Mononuclear cell (primary cell): ENCODE data around the gene TLE1. TPM values are rescaled to one million over a fixed set of nuclear protein-coding genes. Genes with fewer than 3 reads are reported as not detected.
A peak's percentile ranks its signal among the peaks of the same experiment; 100 is the strongest.
"Not testable (repeated sequence)": the region's sequence is repeated elsewhere in the genome, so short reads cannot be mapped to it uniquely, and the experiment has no call there.

Experiments
- H3K27me3 ChIP-seq: 2 replicates; pipeline ENCODE4 v1.6.0; 2011; ENCODE audit warnings: low read length, control low read depth; ENCODE audit not compliant: insufficient read depth
- H3K4me1 ChIP-seq: 2 replicates; pipeline ENCODE4 v1.5.1; 2011; ENCODE audit warnings: mild to moderate bottlenecking, low read length, control low read depth; ENCODE audit not compliant: insufficient read depth
- H3K4me3 ChIP-seq: 2 replicates; pipeline ENCODE4 v1.5.1; 2011; ENCODE audit warnings: mild to moderate bottlenecking, low read length, moderate library complexity
- H3K9me3 ChIP-seq: 2 replicates; pipeline ENCODE4 v1.5.1; 2011; ENCODE audit warnings: low read depth, mild to moderate bottlenecking, control low read depth, low read length
- total RNA-seq: library from RNA; depleted of rRNA; stranded (reverse); fragments of >200 nt; gene quantifications from one replicate; pipeline ENCODE4 v1.2.3, GENCODE V29; 2012

TLE1 gene
- total RNA-seq = 27.2 TPM

- H3K4me3 ChIP-seq = peak within 1 kb of the TSS; percentile 73
Measured at GRCh38 chr9:81689343-81690175, at the start of gene TLE1. TLE1 (minus strand) TSS chr9:81689547; CDS start chr9:81688240, 1,307 bp downstream.

GRCh38 chr9:81737871-81738507 is 48.6 kb upstream of the TLE1 start:
- no peaks in the 10 kb centered on the region for H3K27me3 ChIP-seq
- no peaks in the 10 kb centered on the region for H3K4me1 ChIP-seq
- H3K9me3 ChIP-seq = no peaks in the 10 kb centered on the region
- H3K4me3 ChIP-seq = no peak overlapping the region

More at GRCh38 chr9:81689343-81690175, at the start of gene TLE1:
- no peaks in the 10 kb centered on the region for H3K9me3 ChIP-seq
- peaks cover 26% of the 10 kb centered on the region for H3K27me3 ChIP-seq
- peaks cover 23% of the 10 kb centered on the region for H3K4me1 ChIP-seq

- H3K9me3 ChIP-seq, H3K4me1 ChIP-seq, H3K4me3 ChIP-seq, H3K27me3 ChIP-seq: not testable (repeated sequence)
Measured at GRCh38 chr9:81730498-81730897, 41.2 kb upstream of the TLE1 start.

GRCh38 chr9:81729135-81729534 is 39.8 kb upstream of the TLE1 start:
- Histone ChIP-seq H3K27me3 (no peaks in the 10 kb centered on the region), H3K9me3 (no peaks in the 10 kb centered on the region), H3K4me1 (no peaks in the 10 kb centered on the region), H3K4me3 (no peak overlapping the region)

GRCh38 chr9:81724242-81724889 is 35.0 kb upstream of the TLE1 start:
- Histone ChIP-seq H3K27me3 (no peaks in the 10 kb centered on the region), H3K4me3 (no peak overlapping the region), H3K4me1 (no peaks in the 10 kb centered on the region), H3K9me3 (no peaks in the 10 kb centered on the region)

GRCh38 chr9:81722277-81722676 is 32.9 kb upstream of the TLE1 start:
- H3K9me3 ChIP-seq = no peaks in the 10 kb centered on the region
- H3K4me1 ChIP-seq = no peaks in the 10 kb centered on the region
- H3K27me3 ChIP-seq = no peaks in the 10 kb centered on the region
- H3K4me3 ChIP-seq = no peak overlapping the region

- Histone ChIP-seq H3K27me3 (no peaks in the 10 kb centered on the region), H3K9me3 (no peaks in the 10 kb centered on the region), H3K4me1 (no peaks in the 10 kb centered on the region), H3K4me3 (no peak overlapping the region)
Measured at GRCh38 chr9:81720450-81721086, 31.2 kb upstream of the TLE1 start.

- H3K9me3 ChIP-seq = no peaks in the 10 kb centered on the region
- no peak overlapping the region for H3K4me3 ChIP-seq
- no peaks in the 10 kb centered on the region for H3K4me1 ChIP-seq
- H3K27me3 ChIP-seq = no peaks in the 10 kb centered on the region
Measured at GRCh38 chr9:81719972-81720371, 30.6 kb upstream of the TLE1 start.

GRCh38 chr9:81718244-81718643 is 28.9 kb upstream of the TLE1 start:
- no peaks in the 10 kb centered on the region for H3K4me1 ChIP-seq
- no peaks in the 10 kb centered on the region for H3K27me3 ChIP-seq
- H3K9me3 ChIP-seq = no peaks in the 10 kb centered on the region
- no peak overlapping the region for H3K4me3 ChIP-seq

GRCh38 chr9:81717747-81718077 is 28.4 kb upstream of the TLE1 start:
- no peaks in the 10 kb centered on the region for H3K9me3 ChIP-seq
- H3K4me3 ChIP-seq = no peak overlapping the region
- H3K27me3 ChIP-seq = no peaks in the 10 kb centered on the region
- H3K4me1 ChIP-seq = no peaks in the 10 kb centered on the region

GRCh38 chr9:81717061-81717746 is 27.9 kb upstream of the TLE1 start:
- H3K4me3 ChIP-seq = no peak overlapping the region
- H3K27me3 ChIP-seq = no peaks in the 10 kb centered on the region
- no peaks in the 10 kb centered on the region for H3K9me3 ChIP-seq
- H3K4me1 ChIP-seq = no peaks in the 10 kb centered on the region

GRCh38 chr9:81716409-81716808 is 27.1 kb upstream of the TLE1 start:
- Histone ChIP-seq H3K4me3 (no peak overlapping the region), H3K4me1 (no peaks in the 10 kb centered on the region), H3K9me3 (no peaks in the 10 kb centered on the region), H3K27me3 (no peaks in the 10 kb centered on the region)

- Histone ChIP-seq H3K27me3 (no peaks in the 10 kb centered on the region), H3K9me3 (no peaks in the 10 kb centered on the region), H3K4me3 (no peak overlapping the region), H3K4me1 (no peaks in the 10 kb centered on the region)
Measured at GRCh38 chr9:81705578-81705977, 16.2 kb upstream of the TLE1 start.

- Histone ChIP-seq H3K4me3 (no peak overlapping the region), H3K27me3 (peaks cover 15% of the 10 kb centered on the region), H3K9me3 (no peaks in the 10 kb centered on the region), H3K4me1 (peaks cover 9% of the 10 kb centered on the region)
Measured at GRCh38 chr9:81694541-81694940, 5.2 kb upstream of the TLE1 start.
